Duodenal mucosa (tissue), 2 donors: ENCODE data around the gene MSI2.
A peak's percentile ranks its signal among the peaks of the same experiment; 100 is the strongest.

Experiments
- H3K27ac ChIP-seq: one replicate; pipeline ENCODE4 v1.7.0; 2013; ENCODE audit warnings: low read depth, low read length
- H3K27me3 ChIP-seq, 2 donors: one replicate each; pipeline ENCODE4 v1.7.0; 2013; ENCODE audit warnings: low read length in 2 of 2, control low read depth in 1 of 2; ENCODE audit not compliant: insufficient read depth in 2 of 2, control insufficient read depth in 1 of 2
- H3K36me3 ChIP-seq, 2 donors: one replicate each; pipeline ENCODE4 v1.7.0; 2013; ENCODE audit warnings: low read length in 2 of 2, control low read depth in 1 of 2; ENCODE audit not compliant: insufficient read depth in 2 of 2, control insufficient read depth in 1 of 2
- H3K4me1 ChIP-seq, 2 donors: one replicate each; pipeline ENCODE4 v1.7.0; 2013; ENCODE audit warnings: low read length in 2 of 2, control low read depth in 1 of 2; ENCODE audit not compliant: insufficient read depth in 2 of 2, control insufficient read depth in 1 of 2
- H3K4me3 ChIP-seq, 2 donors: one replicate each; pipeline ENCODE4 v1.7.0; 2013; ENCODE audit warnings: low read length in 2 of 2, low read depth in 1 of 2
- H3K9ac ChIP-seq, 2 donors: one replicate each; pipeline ENCODE4 v1.7.0; 2013; ENCODE audit warnings: low read length in 2 of 2, low read depth in 1 of 2
- H3K9me3 ChIP-seq, 2 donors: one replicate each; pipeline ENCODE4 v1.7.0; 2013; ENCODE audit warnings: low read length in 2 of 2, control low read depth in 1 of 2; ENCODE audit not compliant: control insufficient read depth in 1 of 2

The MSI2 gene

DNA sequence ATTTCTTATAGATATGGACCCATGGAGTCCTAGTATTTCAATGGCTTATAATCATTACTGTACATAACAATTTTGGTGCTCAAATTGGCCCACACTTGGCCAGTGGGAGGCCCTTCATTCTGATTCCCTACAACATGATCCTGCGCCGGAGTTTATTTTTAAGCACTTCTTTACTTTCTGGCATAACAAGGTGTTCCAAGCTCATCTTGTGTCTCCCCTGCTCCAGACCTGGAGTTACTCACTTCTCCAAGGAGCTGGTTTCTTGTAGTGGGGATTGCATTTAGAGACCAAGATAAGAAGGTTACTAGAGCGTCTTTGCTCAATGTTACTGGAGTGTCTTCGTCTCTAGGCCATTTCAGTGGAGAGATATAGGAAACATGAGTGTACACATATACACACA, 87.9 kb downstream of the MSI2 start:
- no peak overlapping the region for H3K9ac ChIP-seq
- H3K36me3 ChIP-seq = peaks cover 5 to 6% of the 10 kb centered on the region in 2 donors
- H3K27ac ChIP-seq = no peak overlapping the region
- no peaks in the 10 kb centered on the region for H3K9me3 ChIP-seq
- no peaks in the 10 kb centered on the region for H3K27me3 ChIP-seq
- no peak overlapping the region for H3K4me3 ChIP-seq
- H3K4me1 ChIP-seq = no peaks in the 10 kb centered on the region

DNA sequence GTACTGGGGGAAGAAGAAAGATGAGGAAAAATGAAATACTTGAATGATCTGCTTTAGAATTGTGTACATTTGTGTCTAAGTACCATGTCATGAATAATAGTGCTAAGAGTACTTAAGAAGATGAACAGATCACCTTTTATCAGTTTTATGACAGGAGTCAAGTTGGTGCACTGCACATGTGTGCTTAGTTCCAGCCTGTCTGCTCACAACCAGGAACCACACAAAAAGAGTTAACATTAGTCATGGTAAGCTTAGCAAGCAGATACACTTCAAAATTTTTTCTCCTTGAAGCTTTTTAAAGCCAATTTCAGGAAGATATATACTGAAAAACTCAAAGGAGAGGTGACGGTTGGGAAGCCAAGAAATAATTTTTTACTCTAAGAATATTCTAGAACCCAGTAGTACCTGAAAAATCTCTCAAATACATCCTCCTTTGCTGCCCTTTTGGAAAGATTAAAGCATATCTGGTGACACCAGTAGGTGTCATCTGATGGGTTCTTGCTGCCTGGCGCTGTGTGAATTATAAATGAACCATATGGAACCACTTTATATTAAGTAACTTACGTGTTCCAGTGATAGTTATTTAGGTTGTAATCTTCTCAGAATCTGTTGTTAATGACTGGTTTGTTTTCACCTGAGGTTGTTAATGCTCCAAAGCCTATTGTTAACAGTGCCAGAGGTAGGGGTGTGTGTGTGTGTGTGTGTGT, 93.4 kb downstream of the MSI2 start:
- H3K27ac ChIP-seq = no peak overlapping the region
- no peaks in the 10 kb centered on the region for H3K9me3 ChIP-seq

DNA sequence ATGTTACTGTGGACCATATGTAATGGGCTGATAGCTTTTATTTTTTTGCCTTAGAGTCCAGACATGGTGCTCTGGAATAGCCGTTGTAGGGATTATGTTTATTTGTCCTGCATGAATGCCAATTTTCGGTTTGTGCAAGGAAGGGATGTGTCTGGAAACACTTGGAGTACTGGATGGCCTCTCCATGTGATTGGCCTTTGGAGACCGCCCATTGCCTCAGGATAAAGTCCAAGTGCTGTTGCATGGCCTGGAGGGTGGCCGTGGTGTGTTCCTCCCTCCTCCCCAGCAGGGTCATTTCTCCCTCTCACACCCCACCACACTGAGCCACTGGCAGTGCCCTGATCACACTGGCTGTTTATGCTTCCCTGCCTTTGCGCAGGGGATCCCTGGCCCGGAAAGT, 93.9 kb downstream of the MSI2 start:
- Histone ChIP-seq H3K4me3 (no peak overlapping the region), H3K36me3 (peaks cover 5 to 10% of the 10 kb centered on the region in 2 donors), H3K4me1 (peaks cover 4 to 11% of the 10 kb centered on the region in 2 donors), H3K27me3 (no peaks in the 10 kb centered on the region), H3K9ac (no peak overlapping the region), H3K9me3 (no peaks in the 10 kb centered on the region), H3K27ac (no peak overlapping the region)

More for the DNA sequence above, 93.4 kb downstream of the MSI2 start:
- Histone ChIP-seq H3K36me3 (peaks cover 5 to 10% of the 10 kb centered on the region in 2 donors), H3K4me1 (peaks cover 0 to 7% of the 10 kb centered on the region in 2 donors), H3K9ac (no peak overlapping the region), H3K4me3 (no peak overlapping the region), H3K27me3 (no peaks in the 10 kb centered on the region)

DNA sequence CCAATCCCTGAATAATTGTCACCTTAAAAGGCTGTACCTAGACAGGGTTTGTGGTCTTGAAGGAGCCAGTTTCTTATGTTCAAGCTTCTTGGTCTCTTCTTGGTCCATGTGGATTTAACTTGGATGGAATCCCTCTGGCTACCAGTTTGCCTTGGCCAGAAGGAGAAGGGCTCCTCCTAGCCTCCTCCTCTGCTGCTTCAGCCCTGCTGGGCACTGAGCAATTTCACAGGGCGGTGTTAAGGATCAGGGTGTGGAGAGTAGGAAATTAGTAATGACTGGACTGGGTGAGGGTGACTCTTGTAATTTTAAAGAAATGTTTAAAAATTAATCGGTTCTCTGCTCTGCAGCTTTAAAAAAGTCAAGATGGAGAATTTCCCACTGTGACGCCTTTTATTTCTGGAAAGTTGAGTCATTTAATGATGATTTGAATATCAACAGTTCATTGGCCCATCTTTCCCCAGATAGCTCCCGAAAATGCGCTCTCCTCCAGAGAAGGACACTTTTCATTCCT, 96.4 kb downstream of the MSI2 start:
- Histone ChIP-seq H3K9ac (no peak overlapping the region), H3K4me3 (no peak overlapping the region), H3K27me3 (no peaks in the 10 kb centered on the region), H3K9me3 (no peaks in the 10 kb centered on the region), H3K4me1 (peaks cover 23 to 27% of the 10 kb centered on the region in 2 donors), H3K36me3 (peaks cover 4 to 8% of the 10 kb centered on the region in 2 donors), H3K27ac (no peak overlapping the region)

DNA sequence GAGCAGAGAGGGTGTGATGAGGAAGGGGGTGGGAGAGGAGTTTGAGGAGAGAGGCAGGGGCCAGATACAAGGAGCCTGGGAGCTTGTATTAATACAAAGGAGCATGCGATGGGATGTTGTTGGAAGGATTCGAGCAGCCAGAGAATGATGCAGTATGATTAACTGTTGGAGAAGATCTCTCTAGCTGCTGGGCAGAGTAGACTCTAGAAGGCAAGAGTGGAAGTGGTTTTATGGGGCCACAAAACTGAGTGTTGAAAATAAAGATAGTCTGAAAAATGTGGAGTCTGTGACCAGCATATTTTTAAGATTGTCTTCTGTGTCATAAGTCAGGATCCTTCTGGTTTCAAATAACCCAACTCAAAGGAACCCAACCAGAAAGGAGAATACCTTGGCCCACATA, 98.3 kb downstream of the MSI2 start:
- no peak overlapping the region for H3K9ac ChIP-seq
- H3K27ac ChIP-seq = no peak overlapping the region
- no peak overlapping the region for H3K4me3 ChIP-seq
- H3K36me3 ChIP-seq = peaks cover 0 to 4% of the 10 kb centered on the region in 2 donors
- H3K9me3 ChIP-seq = no peaks in the 10 kb centered on the region
- H3K27me3 ChIP-seq = no peaks in the 10 kb centered on the region
- peaks cover 31 to 33% of the 10 kb centered on the region in 2 donors for H3K4me1 ChIP-seq

DNA sequence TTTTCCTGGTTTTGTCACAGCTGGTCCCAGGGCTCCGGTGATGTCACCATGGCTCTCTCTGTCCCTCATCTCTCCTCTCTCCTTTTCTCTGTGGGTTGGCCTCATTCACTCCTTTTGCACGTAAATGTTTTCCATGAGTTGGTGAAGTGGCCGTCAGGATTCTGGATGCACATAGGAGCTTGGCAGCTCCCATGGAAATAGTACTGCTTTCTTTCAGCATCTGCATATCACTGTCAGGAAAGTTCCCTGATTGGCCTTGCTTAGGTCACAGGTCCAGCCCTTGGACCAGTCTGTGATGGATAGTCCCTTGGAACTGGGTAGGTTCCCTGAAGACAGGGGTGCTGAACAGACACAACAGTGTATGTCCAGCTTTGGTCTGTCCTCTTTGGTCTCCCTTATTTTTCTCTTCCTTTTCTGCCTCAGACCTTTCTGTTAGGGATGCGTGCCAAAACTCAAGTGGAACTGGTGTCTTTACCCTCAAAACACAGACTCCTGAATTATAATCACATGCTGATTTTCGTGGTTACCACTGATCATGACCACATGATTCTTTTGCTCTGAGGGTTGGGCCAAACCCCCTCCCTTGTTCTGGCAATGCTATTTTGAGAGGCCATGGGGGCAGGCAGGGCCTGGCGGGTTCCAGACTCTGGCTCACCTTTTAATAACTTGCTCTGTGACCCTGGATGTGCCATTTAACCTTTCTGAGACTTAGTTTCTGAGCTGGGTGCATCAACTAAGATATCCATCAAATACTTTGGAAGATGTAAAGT, 99.0 kb downstream of the MSI2 start:
- Histone ChIP-seq H3K27me3 (no peaks in the 10 kb centered on the region), H3K36me3 (peaks cover 0 to 4% of the 10 kb centered on the region in 2 donors), H3K27ac (peak overlapping the region; percentile 46), H3K4me3 (no peak overlapping the region), H3K9me3 (no peaks in the 10 kb centered on the region), H3K9ac (no peak overlapping the region), H3K4me1 (peaks cover 28 to 31% of the 10 kb centered on the region in 2 donors)

DNA sequence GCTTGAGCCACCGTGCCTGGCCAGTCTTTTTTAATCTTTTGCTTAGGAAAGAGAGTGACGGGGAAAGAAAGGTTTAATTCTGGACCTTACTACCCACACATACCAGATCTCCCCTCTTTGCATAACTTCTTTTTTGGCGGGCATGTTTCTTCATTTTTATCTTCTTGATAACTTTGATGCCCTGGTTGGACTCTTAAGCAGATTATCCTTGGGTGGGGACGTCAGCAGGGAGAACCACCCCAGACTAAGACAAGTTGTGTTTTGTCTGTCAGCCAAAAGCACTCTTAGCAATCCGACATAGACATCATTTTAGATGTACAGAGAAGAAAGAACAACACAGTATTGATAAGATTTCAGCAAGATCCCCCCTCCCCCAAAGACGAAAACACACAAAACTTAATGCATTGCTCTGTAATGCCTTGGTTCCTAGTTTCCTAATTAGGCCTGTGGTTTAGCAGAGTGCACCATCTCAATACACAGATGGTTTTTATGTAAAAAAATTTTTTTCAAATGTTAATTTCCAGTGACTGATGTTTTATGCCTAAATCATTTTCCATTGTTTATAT, 99.9 kb downstream of the MSI2 start:
- peak overlapping the region in 1 of 2 donors; percentile 58 for H3K4me3 ChIP-seq
- H3K27me3 ChIP-seq = no peaks in the 10 kb centered on the region
- no peaks in the 10 kb centered on the region for H3K9me3 ChIP-seq
- H3K9ac ChIP-seq = no peak overlapping the region
- peak overlapping the region; percentile 46 for H3K27ac ChIP-seq
- peaks cover 0 to under 1% of the 10 kb centered on the region in 2 donors for H3K36me3 ChIP-seq
- H3K4me1 ChIP-seq = peaks cover 26 to 31% of the 10 kb centered on the region in 2 donors

DNA sequence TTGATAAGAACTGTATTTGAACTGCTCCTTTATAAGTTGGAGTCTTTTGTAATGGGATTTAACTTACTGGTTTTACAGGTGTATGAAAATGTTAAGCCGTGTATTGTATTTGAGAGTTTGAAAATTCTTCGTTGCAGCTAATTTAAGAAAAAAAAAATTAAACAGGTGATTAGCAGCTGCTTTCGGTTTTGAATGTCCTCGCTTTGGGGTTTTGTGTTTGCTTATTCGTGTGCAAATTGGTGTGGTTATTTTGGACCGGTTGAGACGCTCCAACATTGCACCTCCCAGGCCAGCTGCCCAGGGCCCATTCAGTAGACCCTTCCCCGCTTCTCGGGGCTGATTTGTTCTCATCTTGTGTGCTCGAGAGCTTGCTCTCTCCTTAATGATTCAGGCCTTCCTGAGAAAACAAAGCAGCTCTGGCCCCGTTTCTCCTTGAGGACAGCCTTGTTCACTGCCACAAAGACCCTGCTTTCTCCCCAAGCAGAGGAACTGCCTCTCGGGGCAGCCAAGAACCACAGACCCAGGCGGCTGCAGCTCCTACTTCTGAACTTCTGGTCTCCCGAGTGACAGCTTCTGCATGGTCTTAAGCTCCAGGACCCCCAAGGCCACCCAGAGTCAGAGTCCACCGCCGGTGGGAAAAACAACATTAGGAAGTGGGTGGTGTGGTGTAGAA, 100.5 kb downstream of the MSI2 start:
- Histone ChIP-seq H3K36me3 (no peaks in the 10 kb centered on the region), H3K4me3 (peak overlapping the region; percentile 43 to 58), H3K9ac (peak overlapping the region; percentile 4 to 44), H3K27ac (peak overlapping the region; percentile 79), H3K4me1 (peaks cover 26 to 31% of the 10 kb centered on the region in 2 donors), H3K27me3 (no peaks in the 10 kb centered on the region), H3K9me3 (no peaks in the 10 kb centered on the region)

DNA sequence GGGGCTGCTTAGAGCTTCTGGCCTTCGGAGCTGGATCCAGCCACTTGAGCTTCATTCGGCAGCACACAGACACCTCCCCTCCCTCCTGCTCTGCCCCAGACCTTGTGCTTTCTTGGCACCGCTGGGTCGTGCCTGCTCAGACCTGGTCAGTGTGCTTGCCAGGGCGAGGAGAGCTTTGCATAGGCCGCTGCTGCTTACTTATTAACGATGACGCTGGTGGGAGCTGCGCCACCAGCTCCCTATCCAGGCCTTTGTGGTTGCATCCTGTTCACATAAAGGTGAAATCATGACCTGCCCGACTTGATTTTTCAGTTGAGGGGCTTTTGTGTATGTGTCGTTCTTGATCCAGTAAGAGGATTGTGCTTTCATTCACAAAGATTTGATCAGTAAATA, 101.1 kb downstream of the MSI2 start:
- H3K4me3 ChIP-seq = peak overlapping the region; percentile 43 to 58
- H3K9me3 ChIP-seq = no peaks in the 10 kb centered on the region
- H3K27me3 ChIP-seq = no peaks in the 10 kb centered on the region
- H3K27ac ChIP-seq = peak overlapping the region; percentile 79
- H3K9ac ChIP-seq = peak overlapping the region; percentile 4 to 44
- H3K4me1 ChIP-seq = peaks cover 26 to 31% of the 10 kb centered on the region in 2 donors
- H3K36me3 ChIP-seq = no peaks in the 10 kb centered on the region
